Measurements from ENCODE around the gene MLNR. TPM values are rescaled to one million over a fixed set of nuclear protein-coding genes. Genes with fewer than 3 reads are reported as not detected.

The MLNR gene
- total RNA-seq, 1 experiment from 2014 or later = 0.28 TPM

DNA sequence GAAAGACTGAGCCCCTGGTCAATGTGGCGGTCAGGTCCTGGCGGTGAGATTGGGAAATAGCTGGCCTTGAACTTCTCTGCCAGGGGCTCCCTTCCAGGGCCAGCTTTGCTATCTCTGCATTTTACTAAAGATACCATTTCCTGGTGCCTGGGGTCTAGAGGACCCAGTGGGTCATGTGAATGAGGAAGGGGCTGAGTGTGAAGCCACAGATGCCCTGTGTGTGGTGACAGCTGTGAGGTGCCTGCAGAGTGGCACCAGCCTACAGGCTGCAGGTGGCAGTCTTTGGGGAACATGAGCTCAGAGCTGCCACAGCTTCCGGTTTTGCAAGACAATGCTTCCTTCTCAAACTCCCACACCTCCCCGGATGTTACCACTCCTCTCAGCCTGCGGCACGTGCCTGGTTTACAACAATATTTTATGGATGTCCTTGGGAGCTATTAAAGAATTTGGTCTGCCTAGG is 5.2 kb upstream of the MLNR start:
- H3K27me3 Mint-ChIP-seq (ENCODE audit: unreplicated experiment) = peaks cover 21% of the 10 kb centered on the region
- DNase-seq = peak; percentile 26
- peaks cover 5% of the 10 kb centered on the region for H3K36me3 Mint-ChIP-seq (ENCODE audit: insufficient read depth, unreplicated experiment)
- intact Hi-C loops (cut with micrococcal nuclease; ENCODE audit: unreplicated experiment) = no loop called here
- no TSS peak for BruUV-seq (replicated peaks)
- H3K9me3 Mint-ChIP-seq (ENCODE audit: low read depth, unreplicated experiment) = no peaks in the 10 kb centered on the region
- H3K27ac Mint-ChIP-seq (ENCODE audit: unreplicated experiment) = no peak overlapping the region
- TF ChIP-seq, protein P1, sequence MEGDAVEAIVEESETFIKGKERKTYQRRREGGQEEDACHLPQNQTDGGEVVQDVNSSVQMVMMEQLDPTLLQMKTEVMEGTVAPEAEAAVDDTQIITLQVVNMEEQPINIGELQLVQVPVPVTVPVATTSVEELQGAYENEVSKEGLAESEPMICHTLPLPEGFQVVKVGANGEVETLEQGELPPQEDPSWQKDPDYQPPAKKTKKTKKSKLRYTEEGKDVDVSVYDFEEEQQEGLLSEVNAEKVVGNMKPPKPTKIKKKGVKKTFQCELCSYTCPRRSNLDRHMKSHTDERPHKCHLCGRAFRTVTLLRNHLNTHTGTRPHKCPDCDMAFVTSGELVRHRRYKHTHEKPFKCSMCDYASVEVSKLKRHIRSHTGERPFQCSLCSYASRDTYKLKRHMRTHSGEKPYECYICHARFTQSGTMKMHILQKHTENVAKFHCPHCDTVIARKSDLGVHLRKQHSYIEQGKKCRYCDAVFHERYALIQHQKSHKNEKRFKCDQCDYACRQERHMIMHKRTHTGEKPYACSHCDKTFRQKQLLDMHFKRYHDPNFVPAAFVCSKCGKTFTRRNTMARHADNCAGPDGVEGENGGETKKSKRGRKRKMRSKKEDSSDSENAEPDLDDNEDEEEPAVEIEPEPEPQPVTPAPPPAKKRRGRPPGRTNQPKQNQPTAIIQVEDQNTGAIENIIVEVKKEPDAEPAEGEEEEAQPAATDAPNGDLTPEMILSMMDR (IDR thresholded peaks at IDR 0.05; ENCODE audit: unreplicated experiment) = no peak
- no peak overlapping the region for H3K4me3 Mint-ChIP-seq (ENCODE audit: low read depth, unreplicated experiment)
- no peaks in the 10 kb centered on the region for H3K4me1 Mint-ChIP-seq (ENCODE audit: low read depth, unreplicated experiment)
- CTCF ChIA-PET = no interaction called here

DNA sequence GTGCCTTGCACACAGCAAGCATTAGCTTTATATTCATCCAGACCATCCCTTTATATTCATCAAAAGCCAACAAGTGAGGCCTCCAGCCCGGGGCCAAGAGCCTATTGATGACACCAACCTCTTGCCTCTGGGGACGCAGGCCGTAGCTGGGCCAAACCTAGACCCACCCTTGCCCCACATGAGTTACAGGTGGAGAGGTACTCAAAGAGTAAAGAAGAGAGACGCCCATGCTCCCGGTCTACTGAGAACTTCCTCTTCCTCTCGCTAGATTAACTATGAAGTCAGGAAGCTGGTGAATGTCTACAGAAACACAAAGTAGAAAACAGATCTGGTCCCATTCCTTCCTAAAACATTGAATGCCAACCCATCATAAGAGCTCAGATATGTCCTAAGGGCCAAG is 3.8 kb upstream of the MLNR start:
- CTCF ChIA-PET = no interaction called here
- no TSS peak for BruUV-seq (replicated peaks)
- TF ChIP-seq, protein P1 (IDR thresholded peaks at IDR 0.05; ENCODE audit: unreplicated experiment) = no peak
- no peak overlapping the region for H3K27ac Mint-ChIP-seq (ENCODE audit: unreplicated experiment)
- H3K36me3 Mint-ChIP-seq (ENCODE audit: insufficient read depth, unreplicated experiment) = peaks cover 4% of the 10 kb centered on the region
- H3K4me1 Mint-ChIP-seq (ENCODE audit: low read depth, unreplicated experiment) = no peaks in the 10 kb centered on the region
- no peak overlapping the region for H3K4me3 Mint-ChIP-seq (ENCODE audit: low read depth, unreplicated experiment)
- no peaks in the 10 kb centered on the region for H3K9me3 Mint-ChIP-seq (ENCODE audit: low read depth, unreplicated experiment)
- DNase-seq = no peak
- intact Hi-C loops (cut with micrococcal nuclease; ENCODE audit: unreplicated experiment) = no loop called here
- peaks cover 21% of the 10 kb centered on the region for H3K27me3 Mint-ChIP-seq (ENCODE audit: unreplicated experiment)

DNA sequence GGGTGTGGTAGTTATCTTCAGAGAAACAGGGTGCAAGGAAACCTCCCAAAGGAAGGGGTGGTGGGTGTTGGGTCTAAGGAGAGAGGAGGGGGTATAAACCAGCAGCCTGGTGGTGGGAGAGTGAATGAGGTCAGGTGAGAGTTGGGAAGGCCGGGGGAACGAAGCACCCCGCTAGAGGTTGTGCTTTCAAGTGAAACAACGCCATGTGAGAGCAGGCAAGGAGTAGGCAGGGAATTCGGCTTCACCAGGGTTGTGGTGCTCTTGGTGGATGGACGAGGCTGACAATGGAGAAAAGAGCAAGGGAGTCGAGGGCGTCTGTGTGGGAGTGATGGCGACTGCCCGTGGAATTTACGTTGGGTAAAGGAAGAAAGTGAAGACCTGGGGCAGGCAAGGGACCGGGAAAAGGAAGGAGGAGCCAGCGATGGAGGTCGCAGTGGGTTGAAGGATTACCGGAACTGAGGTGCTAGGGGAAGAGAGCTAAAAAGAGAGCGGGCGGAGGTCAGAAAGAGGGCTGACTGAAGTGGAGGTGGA is 2.1 kb upstream of the MLNR start:
- Mint-ChIP-seq H3K36me3 (ENCODE audit: insufficient read depth, unreplicated experiment) (peaks cover 4% of the 10 kb centered on the region), H3K4me3 (ENCODE audit: low read depth, unreplicated experiment) (no peak overlapping the region), H3K9me3 (ENCODE audit: low read depth, unreplicated experiment) (no peaks in the 10 kb centered on the region), H3K4me1 (ENCODE audit: low read depth, unreplicated experiment) (no peaks in the 10 kb centered on the region), H3K27ac (ENCODE audit: unreplicated experiment) (no peak overlapping the region), H3K27me3 (ENCODE audit: unreplicated experiment) (peaks cover 21% of the 10 kb centered on the region)
- CTCF ChIA-PET = no interaction called here
- DNase-seq = no peak
- BruUV-seq (replicated peaks) = no TSS peak
- TF ChIP-seq, protein P1 (IDR thresholded peaks at IDR 0.05; ENCODE audit: unreplicated experiment) = no peak
- intact Hi-C loops (cut with micrococcal nuclease; ENCODE audit: unreplicated experiment) = no loop called here

DNA sequence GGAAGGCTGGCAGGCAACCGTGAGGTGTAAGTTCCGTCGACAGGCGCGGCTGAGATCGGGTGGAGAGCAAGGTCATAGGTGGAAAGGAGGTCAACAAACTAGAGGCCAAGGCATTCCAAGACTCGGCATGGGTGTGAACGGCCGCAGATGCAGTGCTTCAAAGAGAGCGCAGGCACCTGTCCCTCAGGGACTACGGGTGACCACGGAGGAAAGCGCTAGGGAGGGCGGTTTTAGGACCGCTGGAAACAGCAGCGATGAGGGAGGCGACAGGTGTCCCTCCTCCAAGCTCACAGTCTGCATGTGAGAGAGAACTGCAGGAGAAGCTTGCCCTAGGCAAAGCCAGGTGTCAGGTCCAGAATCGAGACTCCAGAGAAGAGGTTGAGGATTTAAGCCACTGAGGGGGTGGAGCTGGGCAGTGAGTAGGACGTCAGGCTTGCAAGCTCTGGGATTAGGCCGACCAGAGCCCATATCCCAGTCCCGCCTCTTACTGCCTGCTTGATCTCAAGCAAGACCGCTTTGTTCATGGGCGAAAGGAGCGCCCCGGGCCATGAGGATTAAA is 1.6 kb upstream of the MLNR start:
- peaks cover 4% of the 10 kb centered on the region for H3K36me3 Mint-ChIP-seq (ENCODE audit: insufficient read depth, unreplicated experiment)
- DNase-seq = no peak
- no peak overlapping the region for H3K27ac Mint-ChIP-seq (ENCODE audit: unreplicated experiment)
- BruUV-seq (replicated peaks) = no TSS peak
- no peak overlapping the region for H3K4me3 Mint-ChIP-seq (ENCODE audit: low read depth, unreplicated experiment)
- intact Hi-C loops (cut with micrococcal nuclease; ENCODE audit: unreplicated experiment) = no loop called here
- CTCF ChIA-PET = no interaction called here
- no peaks in the 10 kb centered on the region for H3K4me1 Mint-ChIP-seq (ENCODE audit: low read depth, unreplicated experiment)
- H3K9me3 Mint-ChIP-seq (ENCODE audit: low read depth, unreplicated experiment) = no peaks in the 10 kb centered on the region
- H3K27me3 Mint-ChIP-seq (ENCODE audit: unreplicated experiment) = peaks cover 21% of the 10 kb centered on the region
- TF ChIP-seq, protein P1 (IDR thresholded peaks at IDR 0.05; ENCODE audit: unreplicated experiment) = no peak
